GM19395 (cell line): ENCODE results near the gene ASXL1.
"Not testable (repeated sequence)": the region's sequence is repeated elsewhere in the genome, so short reads cannot be mapped to it uniquely, and the experiment has no call there.

Source experiments
- ATAC-seq: cut with Tn5 transposase; IDR thresholded peaks from one replicate; pipeline ENCODE4 v1.9.1; 2021; ENCODE audit warnings: mild to moderate bottlenecking, moderate library complexity; ENCODE audit not compliant: unreplicated experiment

The ASXL1 gene

GRCh38 chr20:32397567-32398084, 39.5 kb downstream of the ASXL1 start:
- no peak for ATAC-seq

DNA sequence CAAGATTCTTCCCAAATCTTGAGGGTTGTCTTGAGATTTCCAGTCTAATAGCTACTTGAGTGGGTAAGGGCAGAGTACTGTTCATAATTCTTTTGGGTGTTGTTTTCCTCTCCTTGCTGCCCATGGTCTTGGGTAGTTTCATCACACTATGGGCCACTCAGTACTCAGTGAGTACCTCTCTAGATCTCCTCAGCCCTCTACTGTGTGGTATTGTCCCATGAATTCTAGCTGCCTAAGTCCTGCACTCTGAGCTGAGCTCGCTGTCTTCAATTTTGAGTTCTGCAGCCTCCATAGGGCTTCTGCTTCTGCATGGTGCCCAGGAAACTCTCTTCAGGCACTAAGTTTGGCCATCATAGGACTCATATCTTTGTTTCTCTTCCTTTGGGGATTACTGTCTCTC, 42.3 kb downstream of the ASXL1 start:
- no peak for ATAC-seq

GRCh38 chr20:32404017-32404416, 45.9 kb downstream of the ASXL1 start:
- no peak for ATAC-seq

DNA sequence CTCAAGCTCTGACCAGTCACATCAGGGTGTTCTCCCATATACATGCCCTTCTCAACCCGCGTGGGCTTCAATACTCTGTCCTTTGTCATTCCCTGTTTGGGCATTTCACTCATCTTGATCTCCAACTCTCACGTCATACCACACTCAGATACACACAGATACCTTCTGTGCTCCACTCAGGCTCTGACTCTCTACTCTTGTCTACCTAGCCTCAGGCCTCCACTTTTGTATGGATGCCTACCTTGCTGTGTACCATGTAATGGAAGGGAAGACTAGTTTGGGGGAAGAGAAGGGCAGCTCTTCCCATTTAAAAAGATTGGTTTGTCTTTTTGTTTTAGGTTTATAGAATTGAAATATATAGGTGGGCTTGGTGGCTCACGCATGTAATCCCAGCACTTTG, 48.6 kb downstream of the ASXL1 start:
- no peak for ATAC-seq

GRCh38 chr20:32407131-32407750, 49.1 kb downstream of the ASXL1 start:
- not testable (repeated sequence) for ATAC-seq

DNA sequence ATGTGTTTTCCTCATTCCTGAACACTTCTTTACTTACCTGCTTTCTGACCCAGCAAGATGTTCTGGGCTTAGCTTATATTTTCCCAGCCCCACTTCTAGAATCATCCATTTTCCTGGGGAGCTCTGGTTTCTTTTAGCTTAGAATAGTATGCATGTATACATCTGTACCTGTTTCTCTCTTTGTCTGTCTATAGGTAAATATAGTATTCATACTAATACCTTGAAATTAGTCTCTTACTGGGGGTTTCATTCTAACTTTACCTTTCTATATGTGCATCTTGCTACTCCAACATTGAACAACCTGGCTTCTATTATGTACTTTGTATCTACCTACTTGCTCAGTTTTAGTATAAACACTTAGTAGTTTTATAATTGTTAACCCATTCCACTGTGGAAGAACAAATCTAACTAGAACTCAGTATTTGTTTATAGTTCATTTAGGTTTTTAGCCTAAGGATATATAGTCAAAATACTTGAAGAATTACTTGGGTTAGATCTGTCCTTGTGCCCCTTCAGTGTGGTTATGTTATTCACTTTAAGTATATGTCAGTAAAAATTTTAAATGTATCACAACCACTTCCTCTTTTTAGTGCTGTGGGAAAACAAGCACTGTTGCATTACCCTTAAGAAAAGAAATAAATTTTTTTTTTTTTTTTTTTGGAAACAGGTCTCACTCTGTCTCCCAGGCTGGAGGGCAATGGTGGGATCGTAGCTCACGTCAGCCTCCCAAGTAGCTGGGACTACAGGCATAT, 54.0 kb downstream of the ASXL1 start:
- no peak for ATAC-seq

- ATAC-seq, result no peak
Measured at GRCh38 chr20:32415494-32415893, 57.4 kb downstream of the ASXL1 start.

- ATAC-seq, result no peak
Measured at GRCh38 chr20:32416206-32416605, 58.1 kb downstream of the ASXL1 start.

GRCh38 chr20:32418376-32418775, 60.2 kb downstream of the ASXL1 start:
- ATAC-seq, result no peak

- ATAC-seq, result no peak
Measured at GRCh38 chr20:32421290-32421689, 63.2 kb downstream of the ASXL1 start.

DNA sequence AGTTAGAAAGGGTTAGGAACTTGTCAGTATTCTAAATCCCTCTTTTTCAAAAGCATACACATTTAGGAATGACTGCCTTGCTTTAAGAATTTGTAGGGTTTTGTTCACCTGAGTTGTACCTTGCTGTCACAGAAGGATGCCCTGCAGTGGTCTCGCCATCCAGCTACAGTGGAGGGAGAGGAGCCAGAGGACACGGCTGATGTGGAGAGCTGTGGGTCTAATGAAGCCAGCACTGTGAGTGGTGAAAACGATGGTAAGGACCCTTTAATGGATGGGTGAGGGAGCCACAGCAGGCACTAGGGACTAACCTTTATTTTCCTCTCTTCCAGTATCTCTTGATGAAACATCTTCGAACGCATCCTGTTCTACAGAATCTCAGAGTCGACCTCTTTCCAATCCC, 69.9 kb downstream of the ASXL1 start:
- ATAC-seq, result no peak

GRCh38 chr20:32429343-32429742, 71.2 kb downstream of the ASXL1 start:
- no peak for ATAC-seq

DNA sequence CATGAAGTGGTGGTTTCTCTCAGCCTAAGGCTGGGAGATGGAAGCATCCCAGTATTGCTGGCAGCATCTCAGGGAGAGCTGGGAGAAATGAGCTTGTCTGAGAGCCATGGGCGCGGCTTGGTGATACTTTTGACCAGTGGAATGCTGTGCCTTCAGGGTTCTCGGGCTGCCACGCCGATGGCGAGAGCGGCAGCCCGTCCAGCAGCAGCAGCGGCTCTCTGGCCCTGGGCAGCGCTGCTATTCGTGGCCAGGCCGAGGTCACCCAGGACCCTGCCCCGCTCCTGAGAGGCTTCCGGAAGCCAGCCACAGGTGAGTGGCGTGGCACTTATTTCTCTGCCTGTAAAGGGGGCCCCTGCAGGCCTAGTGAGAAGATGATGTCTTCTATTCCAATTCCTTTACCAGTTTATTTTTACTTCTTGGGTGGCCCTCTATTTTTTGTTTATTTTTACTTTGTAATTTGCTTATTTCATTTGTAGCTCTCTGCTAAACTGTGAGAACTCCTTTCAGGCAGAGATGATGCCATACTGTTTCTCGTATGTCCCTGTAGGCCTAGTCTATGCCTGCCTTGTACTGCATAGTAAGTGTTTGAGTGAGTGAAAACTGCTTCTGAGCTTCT, 71.7 kb downstream of the ASXL1 start:
- no peak for ATAC-seq

GRCh38 chr20:32431457-32431856, 73.3 kb downstream of the ASXL1 start:
- no peak for ATAC-seq

GRCh38 chr20:32432277-32432676, 74.1 kb downstream of the ASXL1 start:
- ATAC-seq, result no peak

GRCh38 chr20:32433311-32434021, 75.3 kb downstream of the ASXL1 start:
- ATAC-seq, result no peak

DNA sequence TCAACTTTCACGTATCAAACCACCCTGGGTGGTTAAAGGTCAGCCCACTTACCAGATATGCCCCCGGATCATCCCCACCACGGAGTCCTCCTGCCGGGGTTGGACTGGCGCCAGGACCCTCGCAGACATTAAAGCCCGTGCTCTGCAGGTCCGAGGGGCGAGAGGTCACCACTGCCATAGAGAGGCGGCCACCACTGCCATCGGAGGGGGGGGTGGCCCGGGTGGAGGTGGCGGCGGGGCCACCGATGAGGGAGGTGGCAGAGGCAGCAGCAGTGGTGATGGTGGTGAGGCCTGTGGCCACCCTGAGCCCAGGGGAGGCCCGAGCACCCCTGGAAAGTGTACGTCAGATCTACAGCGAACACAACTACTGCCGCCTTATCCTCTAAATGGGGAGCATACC, 76.3 kb downstream of the ASXL1 start:
- ATAC-seq, result no peak

DNA sequence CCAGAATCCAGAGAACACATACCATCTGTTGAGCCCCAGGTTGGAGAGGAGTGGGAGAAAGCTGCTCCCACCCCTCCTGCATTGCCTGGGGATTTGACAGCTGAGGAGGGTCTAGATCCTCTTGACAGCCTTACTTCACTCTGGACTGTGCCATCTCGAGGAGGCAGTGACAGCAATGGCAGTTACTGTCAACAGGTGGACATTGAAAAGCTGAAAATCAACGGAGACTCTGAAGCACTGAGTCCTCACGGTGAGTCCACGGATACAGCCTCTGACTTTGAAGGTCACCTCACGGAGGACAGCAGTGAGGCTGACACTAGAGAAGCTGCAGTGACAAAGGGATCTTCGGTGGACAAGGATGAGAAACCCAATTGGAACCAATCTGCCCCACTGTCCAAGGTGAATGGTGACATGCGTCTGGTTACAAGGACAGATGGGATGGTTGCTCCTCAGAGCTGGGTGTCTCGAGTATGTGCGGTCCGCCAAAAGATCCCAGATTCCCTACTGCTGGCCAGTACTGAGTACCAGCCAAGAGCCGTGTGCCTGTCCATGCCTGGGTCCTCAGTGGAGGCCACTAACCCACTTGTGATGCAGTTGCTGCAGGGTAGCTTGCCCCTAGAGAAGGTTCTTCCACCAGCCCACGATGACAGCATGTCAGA, 77.4 kb downstream of the ASXL1 start:
- no peak for ATAC-seq

GRCh38 chr20:32436142-32436861, 78.2 kb downstream of the ASXL1 start:
- ATAC-seq, result no peak

DNA sequence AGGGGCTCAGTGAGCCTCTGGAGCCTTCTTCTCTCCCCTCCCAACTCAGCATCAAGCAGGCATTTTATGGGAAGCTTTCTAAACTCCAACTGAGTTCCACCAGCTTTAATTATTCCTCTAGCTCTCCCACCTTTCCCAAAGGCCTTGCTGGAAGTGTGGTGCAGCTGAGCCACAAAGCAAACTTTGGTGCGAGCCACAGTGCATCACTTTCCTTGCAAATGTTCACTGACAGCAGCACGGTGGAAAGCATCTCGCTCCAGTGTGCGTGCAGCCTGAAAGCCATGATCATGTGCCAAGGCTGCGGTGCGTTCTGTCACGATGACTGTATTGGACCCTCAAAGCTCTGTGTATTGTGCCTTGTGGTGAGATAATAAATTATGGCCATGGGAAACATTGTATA, 78.8 kb downstream of the ASXL1 start:
- ATAC-seq, result no peak
